Astrocyte (in vitro differentiated cells and primary cell): ENCODE results near the gene LYSMD4.

Experiments used
- EZH2 ChIP-seq: IDR thresholded peaks from 2 replicates; pipeline ENCODE4 v1.6.1; 2012; ENCODE audit warnings: mild to moderate bottlenecking, low read length, inconsistent platforms; ENCODE audit not compliant: insufficient read depth
- TF ChIP-seq, protein P1 (sequence below): IDR thresholded peaks from 2 replicates; pipeline ENCODE4 v1.5.1; 2011; ENCODE audit warnings: low read depth, mild to moderate bottlenecking, inconsistent platforms, low read length, moderate library complexity; ENCODE audit not compliant: insufficient read depth

- TF ChIP-seq, protein P1, sequence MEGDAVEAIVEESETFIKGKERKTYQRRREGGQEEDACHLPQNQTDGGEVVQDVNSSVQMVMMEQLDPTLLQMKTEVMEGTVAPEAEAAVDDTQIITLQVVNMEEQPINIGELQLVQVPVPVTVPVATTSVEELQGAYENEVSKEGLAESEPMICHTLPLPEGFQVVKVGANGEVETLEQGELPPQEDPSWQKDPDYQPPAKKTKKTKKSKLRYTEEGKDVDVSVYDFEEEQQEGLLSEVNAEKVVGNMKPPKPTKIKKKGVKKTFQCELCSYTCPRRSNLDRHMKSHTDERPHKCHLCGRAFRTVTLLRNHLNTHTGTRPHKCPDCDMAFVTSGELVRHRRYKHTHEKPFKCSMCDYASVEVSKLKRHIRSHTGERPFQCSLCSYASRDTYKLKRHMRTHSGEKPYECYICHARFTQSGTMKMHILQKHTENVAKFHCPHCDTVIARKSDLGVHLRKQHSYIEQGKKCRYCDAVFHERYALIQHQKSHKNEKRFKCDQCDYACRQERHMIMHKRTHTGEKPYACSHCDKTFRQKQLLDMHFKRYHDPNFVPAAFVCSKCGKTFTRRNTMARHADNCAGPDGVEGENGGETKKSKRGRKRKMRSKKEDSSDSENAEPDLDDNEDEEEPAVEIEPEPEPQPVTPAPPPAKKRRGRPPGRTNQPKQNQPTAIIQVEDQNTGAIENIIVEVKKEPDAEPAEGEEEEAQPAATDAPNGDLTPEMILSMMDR = no peak
- TF ChIP-seq EZH2 = no peak
Measured at GRCh38 chr15:99726333-99726732, 6.9 kb downstream of the LYSMD4 start.
